AG09319 (cell line): ENCODE results near the gene BRAF.

Experiments used
- DNase-seq: peaks from one replicate; pipeline ENCODE4 v3.0.0-alpha.2; 2010; ENCODE audit warnings: low read depth; ENCODE audit errors: extremely low read depth
- TF ChIP-seq, protein P1 (sequence below): IDR thresholded peaks from 2 replicates; pipeline ENCODE4 v1.5.1; 2011; ENCODE audit warnings: low read depth, mild to moderate bottlenecking, inconsistent platforms, low read length, moderate library complexity

Gene BRAF

DNA sequence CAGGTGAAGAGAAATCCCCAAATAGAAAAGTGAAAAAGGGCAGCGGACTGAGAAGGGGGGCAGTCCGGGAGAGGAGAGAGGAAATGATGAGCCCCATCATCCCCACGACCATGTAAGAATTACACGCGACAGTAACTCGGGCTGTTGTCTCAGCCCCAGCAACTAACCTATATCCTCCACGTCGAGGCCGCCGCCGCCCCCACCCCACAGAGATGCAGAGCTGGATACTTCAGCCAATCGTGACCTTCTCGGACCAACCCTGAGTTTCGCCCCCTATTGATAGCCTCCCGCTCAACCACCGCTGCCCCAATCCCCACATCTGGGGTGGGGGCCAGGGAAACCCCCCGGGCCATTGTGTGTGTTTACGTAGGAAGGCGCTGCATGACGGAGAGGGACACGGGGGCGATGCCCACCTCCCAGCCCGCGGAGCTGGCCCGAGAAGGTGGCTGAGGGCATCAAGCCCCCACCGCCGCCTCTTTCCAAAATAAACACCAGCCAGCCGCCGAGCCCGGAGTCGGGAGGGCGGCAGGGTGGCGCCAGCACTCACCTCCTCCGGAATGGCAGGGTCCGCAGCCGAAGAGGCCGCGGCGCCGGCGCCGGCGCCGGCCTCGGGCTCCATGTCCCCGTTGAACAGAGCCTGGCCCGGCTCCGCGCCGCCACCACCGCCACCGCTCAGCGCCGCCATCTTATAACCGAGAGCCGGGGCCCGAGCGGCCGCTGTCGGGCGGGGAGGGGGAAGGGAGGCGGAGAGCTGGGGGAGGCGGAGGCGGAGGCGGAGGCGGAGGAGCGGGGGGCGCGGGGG lies 509 bp downstream of the BRAF start:
- TF ChIP-seq, protein P1, sequence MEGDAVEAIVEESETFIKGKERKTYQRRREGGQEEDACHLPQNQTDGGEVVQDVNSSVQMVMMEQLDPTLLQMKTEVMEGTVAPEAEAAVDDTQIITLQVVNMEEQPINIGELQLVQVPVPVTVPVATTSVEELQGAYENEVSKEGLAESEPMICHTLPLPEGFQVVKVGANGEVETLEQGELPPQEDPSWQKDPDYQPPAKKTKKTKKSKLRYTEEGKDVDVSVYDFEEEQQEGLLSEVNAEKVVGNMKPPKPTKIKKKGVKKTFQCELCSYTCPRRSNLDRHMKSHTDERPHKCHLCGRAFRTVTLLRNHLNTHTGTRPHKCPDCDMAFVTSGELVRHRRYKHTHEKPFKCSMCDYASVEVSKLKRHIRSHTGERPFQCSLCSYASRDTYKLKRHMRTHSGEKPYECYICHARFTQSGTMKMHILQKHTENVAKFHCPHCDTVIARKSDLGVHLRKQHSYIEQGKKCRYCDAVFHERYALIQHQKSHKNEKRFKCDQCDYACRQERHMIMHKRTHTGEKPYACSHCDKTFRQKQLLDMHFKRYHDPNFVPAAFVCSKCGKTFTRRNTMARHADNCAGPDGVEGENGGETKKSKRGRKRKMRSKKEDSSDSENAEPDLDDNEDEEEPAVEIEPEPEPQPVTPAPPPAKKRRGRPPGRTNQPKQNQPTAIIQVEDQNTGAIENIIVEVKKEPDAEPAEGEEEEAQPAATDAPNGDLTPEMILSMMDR: peak; percentile 57
- peak; percentile 32 for DNase-seq

DNA sequence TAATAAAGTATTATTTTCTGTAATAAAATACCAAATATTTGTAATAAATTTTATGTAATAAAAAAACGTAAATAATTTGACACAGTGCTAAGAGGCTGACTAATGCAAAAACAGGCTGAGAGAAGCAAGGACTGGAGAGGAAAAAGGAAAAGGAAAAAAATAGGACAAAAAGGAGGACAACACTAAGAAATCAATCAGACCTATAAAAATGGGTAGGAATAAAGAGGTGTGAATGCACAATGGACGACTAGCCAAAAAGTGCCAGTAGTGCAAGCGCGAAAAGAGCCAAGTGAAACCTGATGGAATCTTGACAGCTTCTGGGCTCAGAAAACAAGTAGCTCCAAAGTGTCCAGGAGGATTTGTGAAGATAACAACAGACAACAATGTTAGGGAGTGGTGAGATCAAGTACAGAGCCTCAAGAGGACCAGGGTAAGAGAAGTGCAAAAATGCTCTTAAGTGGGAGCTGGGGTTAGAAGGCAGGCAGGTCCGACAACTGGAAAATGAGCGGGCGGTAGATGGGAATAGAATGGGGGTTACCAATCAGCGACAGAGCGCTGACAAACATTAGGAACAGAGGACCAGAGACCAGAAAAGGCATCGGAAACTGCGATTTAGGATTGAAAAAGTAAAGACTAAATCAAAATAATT lies 1.2 kb downstream of the BRAF start:
- TF ChIP-seq, protein P1: no peak
- DNase-seq: no peak

DNA sequence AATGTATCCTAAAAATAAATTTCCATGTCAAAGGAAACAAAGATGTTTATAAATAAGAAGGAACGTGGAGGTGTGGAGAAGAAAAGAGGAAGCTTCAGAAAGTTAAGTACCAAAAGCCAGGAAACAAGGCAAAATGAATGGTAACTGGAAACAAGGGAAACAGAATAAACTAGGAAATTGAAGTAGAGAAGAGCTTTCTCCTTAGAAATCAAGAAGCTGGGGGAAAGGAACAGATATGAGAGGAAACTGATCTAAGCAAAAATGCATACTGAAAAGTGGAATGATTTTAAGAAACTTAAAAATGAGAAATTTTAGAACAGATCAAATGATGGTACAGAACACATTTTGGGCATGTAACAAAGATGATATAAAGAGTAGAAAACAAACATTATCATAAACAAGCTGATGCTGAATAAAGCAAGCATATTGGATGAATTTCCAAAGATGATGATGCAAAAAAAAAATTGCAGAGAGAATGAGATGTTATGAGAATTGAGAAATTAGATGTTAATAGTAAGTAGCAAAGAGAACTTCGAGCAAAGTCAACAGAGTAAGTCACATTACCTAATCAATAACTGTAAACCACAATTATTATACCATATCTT lies 1.9 kb downstream of the BRAF start:
- DNase-seq: no peak
- TF ChIP-seq, protein P1: no peak

DNA sequence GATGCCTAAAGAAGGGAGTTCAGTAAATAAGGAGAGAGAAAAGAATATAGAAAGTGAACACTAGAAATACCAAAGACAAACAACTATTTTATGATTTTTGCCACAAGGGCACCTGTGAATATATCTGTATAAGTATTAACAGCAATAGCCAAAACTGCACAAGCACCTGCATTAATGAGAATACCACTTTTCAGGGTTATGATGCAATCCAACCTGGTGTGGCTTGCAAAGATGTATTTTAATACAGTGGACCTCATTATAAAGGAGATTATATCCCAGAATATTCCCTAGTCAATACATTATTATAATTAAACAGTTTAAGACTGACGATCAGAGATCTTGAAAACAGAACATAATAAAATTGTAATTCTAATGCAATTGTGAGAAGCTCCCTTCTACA lies 4.0 kb downstream of the BRAF start:
- DNase-seq: no peak
- TF ChIP-seq, protein P1: no peak

DNA sequence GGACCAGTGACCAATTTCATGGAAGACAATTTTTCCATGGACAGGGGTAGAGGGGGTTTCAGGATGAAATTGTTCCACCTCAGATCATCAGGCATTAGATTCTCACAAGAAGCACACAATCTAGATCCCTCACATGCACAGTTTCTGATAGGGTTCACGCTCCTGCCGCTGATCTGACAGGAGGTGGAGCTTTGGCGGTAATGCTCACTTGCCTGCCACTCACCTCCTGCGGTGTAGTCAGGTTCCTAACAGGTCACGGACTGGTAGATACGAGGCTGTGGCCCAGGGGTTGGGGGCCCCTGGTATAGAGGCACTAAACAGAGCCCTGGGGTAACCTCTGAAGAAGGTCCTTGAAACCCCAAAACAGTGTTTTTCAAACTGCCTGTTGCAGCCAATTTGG lies 6.5 kb downstream of the BRAF start:
- TF ChIP-seq, protein P1: no peak
- no peak for DNase-seq

DNA sequence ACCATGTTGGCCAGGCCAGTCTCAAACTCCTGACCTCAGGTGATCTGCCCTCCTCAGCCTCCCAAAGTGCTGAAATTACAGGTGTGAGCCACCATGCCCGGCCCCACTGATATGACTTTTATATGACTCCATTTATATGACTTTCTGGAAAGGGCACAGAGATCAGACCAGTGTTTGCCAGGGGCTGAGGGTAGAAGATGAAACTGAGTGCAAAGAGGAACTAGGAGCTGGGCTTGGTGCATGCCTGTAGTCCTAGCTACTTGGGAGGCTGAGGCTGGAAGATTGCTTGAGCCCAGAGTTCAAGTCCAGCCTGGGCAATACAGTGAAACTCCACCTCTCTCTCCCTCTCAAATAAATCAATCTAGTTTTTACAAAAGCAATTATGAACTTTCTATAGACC lies 7.5 kb downstream of the BRAF start:
- TF ChIP-seq, protein P1: no peak
- DNase-seq: no peak
